HTR-8/SVneo (cell line): ENCODE measurements around the gene ABR.
"Not testable (repeated sequence)": the region's sequence is repeated elsewhere in the genome, so short reads cannot be mapped to it uniquely, and the experiment has no call there.

ENCODE experiments used
- DNase-seq: peaks from one replicate; pipeline ENCODE4 v3.0.0; 2011; ENCODE audit warnings: low spot score, mixed read lengths; ENCODE audit not compliant: insufficient read length
- FAIRE-seq: peaks from 2 replicates; lab custom pipeline; 2011; peaks lifted over from hg19 to GRCh38; lab: Jason Lieb, UNC

ABR gene

GRCh38 chr17:1124896-1125787 is 54.6 kb downstream of the ABR start:
- FAIRE-seq (no peak), DNase-seq (no peak)

DNA sequence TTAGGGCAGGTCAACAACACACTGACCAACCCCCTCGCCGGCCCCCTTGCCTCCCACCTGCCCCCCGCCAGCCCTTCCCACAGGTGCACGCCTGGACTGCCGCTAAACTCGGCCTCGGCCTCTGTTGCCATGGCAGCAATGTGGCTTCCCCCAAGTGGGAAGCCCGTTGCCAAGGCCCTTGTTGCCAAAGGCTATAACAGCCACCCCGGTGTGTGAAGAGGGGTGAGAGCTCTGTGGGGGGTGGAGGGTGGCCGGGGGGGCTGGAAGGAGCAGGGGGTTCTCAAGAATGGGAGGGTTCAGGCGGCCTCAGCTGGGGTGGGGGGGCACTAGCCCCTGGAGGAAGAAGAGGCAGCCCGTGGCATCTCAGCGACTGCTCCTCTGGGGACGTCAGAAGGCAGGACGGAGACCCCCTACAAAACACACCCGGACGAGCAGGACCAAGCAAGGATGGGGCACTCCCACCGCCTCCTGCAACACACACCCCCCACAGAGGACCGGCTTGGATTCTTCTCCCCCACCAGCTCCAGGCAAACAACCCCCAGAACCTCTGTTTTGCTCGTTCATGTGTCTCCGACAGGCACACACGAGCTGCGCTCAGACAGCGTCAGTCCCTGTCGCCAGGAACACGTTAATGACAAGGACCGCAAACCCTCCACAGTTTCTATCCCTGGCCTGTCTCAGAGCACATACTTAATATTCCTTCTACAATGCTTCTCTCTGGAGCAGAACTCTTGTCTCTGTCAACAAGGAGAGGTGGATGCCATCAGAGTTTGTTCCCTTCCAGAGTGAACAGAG is 55.7 kb downstream of the ABR start:
- FAIRE-seq (no peak), DNase-seq (no peak)

- FAIRE-seq (no peak), DNase-seq (no peak)
Measured at GRCh38 chr17:1123393-1123831, 56.4 kb downstream of the ABR start.

GRCh38 chr17:1122533-1123392 is 57.0 kb downstream of the ABR start:
- FAIRE-seq (peak; percentile 95), DNase-seq (peak; percentile 89)

- DNase-seq, FAIRE-seq: not testable (repeated sequence)
Measured at GRCh38 chr17:1121442-1121817, 58.4 kb downstream of the ABR start.

DNA sequence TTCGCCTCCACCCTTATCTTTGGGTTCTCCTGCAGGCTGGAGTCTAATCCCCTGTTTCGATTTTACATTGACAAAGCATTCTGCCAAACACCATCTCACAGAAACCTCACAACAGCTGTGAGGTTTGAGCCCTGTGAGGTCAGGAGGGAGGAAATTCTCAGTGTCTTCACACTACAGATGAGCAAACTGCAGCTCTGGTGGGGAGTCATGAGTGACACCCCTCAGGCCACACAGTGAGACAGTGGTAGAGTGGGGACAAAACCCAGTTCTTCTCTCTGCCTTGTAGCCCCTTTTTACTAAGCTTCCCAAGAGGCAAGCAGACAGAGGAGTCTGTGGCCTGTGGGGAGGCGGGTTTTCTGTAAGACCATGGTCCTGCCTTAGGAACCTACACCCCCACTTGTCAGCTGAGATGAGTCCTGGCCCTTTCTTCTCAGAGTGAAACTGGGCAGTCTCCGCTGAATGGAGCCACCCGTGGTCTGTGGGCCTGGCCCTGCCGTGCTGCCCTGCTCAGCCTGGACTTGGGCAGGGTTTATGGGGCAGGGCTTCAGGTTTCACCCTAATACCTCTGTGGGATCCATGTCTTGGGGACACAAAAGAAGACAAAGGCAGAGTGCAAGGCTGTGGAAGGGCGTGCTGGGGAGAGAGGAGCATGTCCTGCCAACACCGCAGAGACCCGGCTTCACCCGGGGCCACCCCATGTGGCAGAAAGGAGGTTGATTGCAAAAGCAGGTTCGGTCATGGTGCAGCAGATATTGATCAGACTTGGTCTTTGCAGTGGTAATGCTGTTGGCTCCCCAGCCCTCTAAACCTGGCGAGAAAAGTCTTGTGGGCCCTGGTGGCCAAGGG is 59.0 kb downstream of the ABR start:
- no peak for DNase-seq
- FAIRE-seq, result no peak

DNA sequence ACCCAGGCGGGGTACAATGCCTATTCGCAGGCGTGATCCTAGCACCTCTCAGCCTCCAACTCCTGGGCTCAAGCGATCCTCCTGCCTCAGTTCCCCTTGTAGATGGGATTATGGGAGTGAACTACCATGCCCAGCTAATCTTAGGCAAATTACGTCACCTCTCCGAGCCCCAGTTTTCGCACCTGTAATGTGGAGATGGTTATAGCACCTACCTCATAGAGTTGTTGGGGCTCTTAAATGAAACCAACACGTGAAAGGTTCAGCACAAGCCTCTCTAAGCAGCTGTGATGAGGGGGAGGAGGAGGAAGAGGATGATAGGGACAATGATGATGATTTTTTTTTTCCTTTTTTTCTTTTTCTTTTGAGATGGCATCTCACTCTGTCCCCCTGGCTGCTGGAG is 59.9 kb downstream of the ABR start:
- DNase-seq, result no peak
- no peak for FAIRE-seq

GRCh38 chr17:1116602-1117001 is 63.2 kb downstream of the ABR start:
- no peak for DNase-seq
- FAIRE-seq, result no peak

GRCh38 chr17:1112875-1113274 is 66.9 kb downstream of the ABR start:
- no peak for DNase-seq
- FAIRE-seq, result peak; percentile 57

DNA sequence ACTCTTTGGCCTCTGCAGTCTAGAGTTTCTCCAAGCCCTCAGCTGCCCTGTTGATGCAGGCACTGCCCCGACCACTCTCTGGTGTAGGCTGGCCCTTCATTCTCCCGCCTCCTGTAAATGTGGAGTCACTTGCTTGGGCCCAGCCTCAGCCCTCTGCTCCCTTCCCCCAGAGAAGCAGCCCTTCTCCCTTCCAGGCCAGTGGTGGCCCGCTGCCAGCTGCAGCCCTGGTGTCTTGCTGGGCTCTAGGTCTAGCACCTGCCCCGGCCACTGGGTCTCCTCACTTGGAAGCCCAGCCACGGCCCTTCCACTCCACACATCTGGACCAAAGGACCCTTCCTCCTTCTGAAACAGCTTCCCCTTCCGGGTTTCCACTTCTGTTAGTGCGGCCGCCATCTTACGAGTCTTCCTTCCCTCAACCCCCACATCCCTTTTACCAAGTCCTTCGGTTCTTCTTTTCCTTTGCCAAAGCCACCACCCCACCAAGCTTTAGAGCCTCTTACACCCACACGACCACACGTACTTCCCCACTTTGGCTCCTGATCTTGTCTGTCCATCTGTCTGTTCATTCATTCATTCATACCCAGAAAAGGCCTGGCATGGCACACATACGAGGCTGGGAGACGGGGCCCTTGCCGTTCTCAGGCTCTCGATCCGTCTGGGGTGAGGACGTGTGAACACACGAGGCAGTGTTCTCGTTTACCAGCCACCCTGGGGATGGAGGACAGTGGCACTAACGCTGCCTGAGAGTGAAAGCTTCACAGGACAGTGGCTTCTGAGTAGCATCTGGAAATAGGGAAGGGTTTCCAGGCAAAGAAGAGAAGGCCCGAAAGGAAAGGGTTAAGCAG is 68.0 kb downstream of the ABR start:
- DNase-seq (peak; percentile 68), FAIRE-seq (peak; percentile 59)

- FAIRE-seq (peak; percentile 94), DNase-seq (peak; percentile 96)
Measured at GRCh38 chr17:1110862-1111598, 68.8 kb downstream of the ABR start.

DNA sequence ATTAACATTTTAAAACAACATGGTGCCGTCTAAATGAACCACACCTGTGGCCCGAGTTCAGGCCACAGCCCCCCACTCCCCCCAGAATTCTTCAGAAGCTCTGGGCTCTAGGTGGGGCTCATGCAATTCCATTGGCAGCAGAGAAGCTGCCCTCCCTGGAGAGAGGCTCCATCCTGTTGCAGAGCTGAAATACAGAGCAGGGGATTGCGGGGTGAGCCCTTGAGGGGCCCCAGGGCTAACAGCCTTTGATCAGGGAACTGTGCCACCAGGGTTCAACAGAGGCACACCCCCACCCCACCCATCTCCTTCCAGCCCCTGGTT is 69.3 kb downstream of the ABR start:
- DNase-seq, result no peak
- FAIRE-seq, result no peak

- DNase-seq, result peak; percentile 34
- peak; percentile 48 for FAIRE-seq
Measured at GRCh38 chr17:1109606-1110540, 69.9 kb downstream of the ABR start.

GRCh38 chr17:1108765-1109605 is 70.8 kb downstream of the ABR start:
- DNase-seq, result peak; percentile 41
- FAIRE-seq, result peak; percentile 82

DNA sequence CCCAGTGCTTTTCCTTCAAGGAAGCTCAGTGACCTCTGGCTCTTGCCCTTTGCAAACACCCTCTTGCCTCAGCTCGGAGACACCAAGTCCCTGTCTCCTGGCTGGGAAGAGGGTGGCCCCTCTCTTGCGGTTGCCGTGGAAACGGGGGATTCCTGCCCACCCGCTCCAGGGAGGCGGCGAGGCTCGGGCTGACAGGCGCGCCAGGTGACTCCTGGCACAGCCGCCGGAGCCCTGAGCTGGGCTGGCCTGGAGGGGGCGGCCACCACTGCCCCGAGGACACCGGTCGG is 71.4 kb downstream of the ABR start:
- DNase-seq, result peak; percentile 25
- no peak for FAIRE-seq

- DNase-seq (no peak), FAIRE-seq (peak; percentile 28)
Measured at GRCh38 chr17:1107777-1108477, 71.9 kb downstream of the ABR start.
